Fibroblast of mammary gland (primary cell): Measurements from ENCODE around the gene WDR37.

Experiments used
- DNase-seq: peaks from one replicate; pipeline ENCODE4 v3.0.0-alpha.2; 2010; ENCODE audit warnings: low read depth
- H3K4me3 ChIP-seq: 2 replicates; pipeline ENCODE4 v1.5.1; 2011; ENCODE audit warnings: low read depth, mild to moderate bottlenecking, low read length, moderate library complexity; ENCODE audit not compliant: control insufficient read depth
- CTCF ChIP-seq: conservative IDR thresholded peaks from 2 replicates; pipeline ENCODE4 v1.5.1; 2011; ENCODE audit warnings: low read depth, low read length, inconsistent platforms; ENCODE audit not compliant: control insufficient read depth, insufficient read depth

The WDR37 gene

GRCh38 chr10:1133495-1134045, 77.4 kb downstream of the WDR37 start:
- no peak overlapping the region for H3K4me3 ChIP-seq
- no peak for TF ChIP-seq CTCF
- no peak for DNase-seq

- no peak for TF ChIP-seq CTCF
- H3K4me3 ChIP-seq = no peak overlapping the region
- no peak for DNase-seq
These were observed 78.0 kb downstream of the WDR37 start for GRCh38 chr10:1134156-1134555.

GRCh38 chr10:1136268-1136667, 80.1 kb downstream of the WDR37 start:
- no peak for DNase-seq

GRCh38 chr10:1137499-1138163, 81.4 kb downstream of the WDR37 start:
- no peak for DNase-seq
- H3K4me3 ChIP-seq = no peak overlapping the region
- TF ChIP-seq CTCF = no peak

More at GRCh38 chr10:1136268-1136667, 80.1 kb downstream of the WDR37 start:
- no peak overlapping the region for H3K4me3 ChIP-seq
- no peak for TF ChIP-seq CTCF

- no peak for DNase-seq
- no peak for TF ChIP-seq CTCF
- no peak overlapping the region for H3K4me3 ChIP-seq
These were observed 82.3 kb downstream of the WDR37 start for GRCh38 chr10:1138529-1138928.

GRCh38 chr10:1141261-1141660, 85.1 kb downstream of the WDR37 start:
- H3K4me3 ChIP-seq = no peak overlapping the region
- TF ChIP-seq CTCF = no peak
- DNase-seq = no peak
